H1 (cell line): ENCODE measurements around the gene DOCK3. TPM values are rescaled to one million over a fixed set of nuclear protein-coding genes. Genes with fewer than 3 reads are reported as not detected.

ENCODE experiments used
- CTCF ChIA-PET: fragments of 300-600 bp; sonication (Branson Sonifier 250); formaldehyde crosslinking; loops from one replicate; lab custom pipeline; 2021; ENCODE audit not compliant: partially characterized antibody; lab: Charles Lee
- POLR2A ChIA-PET: fragments of 300-600 bp; sonication (Branson Sonifier 250); formaldehyde crosslinking; loops from one replicate; lab custom pipeline; 2021; ENCODE audit warnings: inconsistent platforms; ENCODE audit not compliant: partially characterized antibody; lab: Charles Lee
- DNase-seq, 2 experiments: peaks; one replicate each; pipeline versions ENCODE4 v3.0.0 to v3.0.0-alpha.2; 2010 to 2022; ENCODE audit warnings: low spot score in 2 of 2, low read depth in 1 of 2, mixed read lengths in 1 of 2
- FAIRE-seq: peaks from 2 replicates; lab custom pipeline; 2011; peaks lifted over from hg19 to GRCh38; lab: Jason Lieb, UNC
- H2AFZ ChIP-seq: 2 replicates; pipeline ENCODE4 v1.8.1; 2012; ENCODE audit warnings: low read length, inconsistent platforms
- H2AK5ac ChIP-seq: 2 replicates; pipeline ENCODE4 v1.6.1; 2013; ENCODE audit warnings: low read depth, low read length
- H2BK120ac ChIP-seq: replicated peaks from 2 replicates; pipeline ENCODE3; 2013; ENCODE audit warnings: low read depth, low read length, inconsistent platforms
- H2BK12ac ChIP-seq: 2 replicates; pipeline ENCODE4 v1.6.1; 2013; ENCODE audit warnings: low read depth, low read length
- H2BK15ac ChIP-seq: 2 replicates; pipeline ENCODE4 v1.6.1; 2013; ENCODE audit warnings: low read length
- H2BK20ac ChIP-seq: 2 replicates; pipeline ENCODE4 v1.6.1; 2013; ENCODE audit warnings: low read length
- H2BK5ac ChIP-seq: 2 replicates; pipeline ENCODE4 v1.6.1; 2013; ENCODE audit warnings: low read depth, low read length
- H3K14ac ChIP-seq: 2 replicates; pipeline ENCODE4 v1.6.1; 2013; ENCODE audit warnings: inconsistent platforms; ENCODE audit not compliant: insufficient read length
- H3K18ac ChIP-seq: 2 replicates; pipeline ENCODE4 v1.6.1; 2013; ENCODE audit warnings: low read length; ENCODE audit errors: extremely low read depth
- H3K23ac ChIP-seq: 2 replicates; pipeline ENCODE4 v1.6.1; 2013; ENCODE audit warnings: inconsistent platforms; ENCODE audit not compliant: insufficient read length
- H3K23me2 ChIP-seq: 2 replicates; pipeline ENCODE4 v1.6.1; 2013; ENCODE audit warnings: low read depth, low read length
- H3K27ac ChIP-seq: 2 replicates; pipeline ENCODE4 v1.6.1; 2011; ENCODE audit warnings: low read depth, low read length, inconsistent platforms
- H3K27me3 ChIP-seq, 4 experiments: replicated peaks in 1 of 4; 1 replicate in 1 of 4; 2 replicates in 3 of 4; pipeline versions ENCODE4 v1.6.1 to v1.8.1; 2011 to 2013; ENCODE audit warnings: low read length in 3 of 4, mild to moderate bottlenecking in 3 of 4, inconsistent platforms in 2 of 4, mixed read lengths in 2 of 4, moderate library complexity in 1 of 4; ENCODE audit not compliant: control insufficient read depth in 3 of 4, insufficient read depth in 3 of 4; ENCODE audit errors: extremely low read depth in 1 of 4
- H3K36me3 ChIP-seq, 4 experiments: 2 replicates each; pipeline versions ENCODE4 v1.6.1 to v1.8.1; 2011 to 2013; ENCODE audit warnings: mild to moderate bottlenecking in 4 of 4, low read length in 3 of 4, moderate library complexity in 2 of 4, control low read depth in 1 of 4, inconsistent platforms in 1 of 4; ENCODE audit not compliant: insufficient read depth in 4 of 4, control insufficient read depth in 2 of 4
- H3K4ac ChIP-seq: replicated peaks from 2 replicates; pipeline ENCODE3; 2013; ENCODE audit warnings: low read length, low read depth, mixed read lengths, inconsistent platforms; ENCODE audit not compliant: insufficient read length
- H3K4me1 ChIP-seq, 4 experiments: replicated peaks in 1 of 4; 1 replicate in 1 of 4; 2 replicates in 3 of 4; pipeline versions ENCODE4 v1.6.1 to v1.8.1; 2011 to 2013; ENCODE audit warnings: low read length in 3 of 4, inconsistent platforms in 2 of 4, mixed read lengths in 1 of 4; ENCODE audit not compliant: insufficient read depth in 4 of 4, control insufficient read depth in 3 of 4
- H3K4me2 ChIP-seq, 2 experiments: 2 replicates each; pipeline versions ENCODE4 v1.6.1 to v1.8.1; 2011 to 2013; ENCODE audit warnings: low read depth in 2 of 2, low read length in 2 of 2, control low read depth in 1 of 2, inconsistent platforms in 1 of 2, mild to moderate bottlenecking in 1 of 2; ENCODE audit not compliant: insufficient read depth in 1 of 2
- H3K4me3 ChIP-seq, 4 experiments: fragments of 200-600, 300-600 bp in 1 of 4; sonication (generic), shearing (Covaris generic), sonication (Bioruptor Twin) in 1 of 4; 2 replicates each; pipeline versions ENCODE4 v1.5.1 to v1.8.1; 2011 to 2016; ENCODE audit warnings: low read length in 4 of 4, low read depth in 3 of 4, control low read depth in 2 of 4, inconsistent platforms in 2 of 4, mild to moderate bottlenecking in 2 of 4, mixed read lengths in 1 of 4, moderate library complexity in 1 of 4; ENCODE audit not compliant: insufficient read depth in 2 of 4; ENCODE audit errors: extremely low read depth in 1 of 4
- H3K56ac ChIP-seq: replicated peaks from 2 replicates; pipeline ENCODE3; 2013; ENCODE audit warnings: low read depth, mild to moderate bottlenecking, mixed read lengths, low read length, inconsistent platforms; ENCODE audit not compliant: insufficient read length
- H3K79me1 ChIP-seq: 2 replicates; pipeline ENCODE4 v1.6.1; 2013; ENCODE audit warnings: low read depth, low read length, control low read depth
- H3K79me2 ChIP-seq, 2 experiments: 2 replicates each; pipeline versions ENCODE4 v1.6.1 to v1.8.1; 2012 to 2013; ENCODE audit warnings: low read length in 2 of 2, mild to moderate bottlenecking in 2 of 2, inconsistent platforms in 1 of 2; ENCODE audit not compliant: insufficient read depth in 2 of 2, control insufficient read depth in 1 of 2
- H3K9ac ChIP-seq, 4 experiments: replicated peaks in 1 of 4; 1 replicate in 1 of 4; 2 replicates in 3 of 4; pipeline versions ENCODE4 v1.6.1 to v1.8.1; 2011 to 2013; ENCODE audit warnings: low read depth in 3 of 4, low read length in 3 of 4, control low read depth in 2 of 4, mild to moderate bottlenecking in 2 of 4, moderate library complexity in 2 of 4, inconsistent platforms in 1 of 4; ENCODE audit errors: extremely low read depth in 1 of 4
- H3K9me3 ChIP-seq, 2 experiments: 2 replicates each; pipeline versions ENCODE4 v1.6.1 to v1.8.1; 2012 to 2013; ENCODE audit warnings: mild to moderate bottlenecking in 2 of 2, moderate library complexity in 2 of 2, control low read depth in 1 of 2, inconsistent platforms in 1 of 2, low read depth in 1 of 2, low read length in 1 of 2, mixed read lengths in 1 of 2; ENCODE audit not compliant: insufficient read depth in 2 of 2
- H4K20me1 ChIP-seq, 2 experiments: replicated peaks in 1 of 2; 2 replicates each; pipeline versions ENCODE3 to v1.8.1; 2011 to 2013; ENCODE audit warnings: inconsistent platforms in 2 of 2, low read length in 2 of 2, mild to moderate bottlenecking in 1 of 2; ENCODE audit not compliant: insufficient read depth in 2 of 2, control insufficient read depth in 1 of 2
- H4K5ac ChIP-seq: 2 replicates; pipeline ENCODE4 v1.6.1; 2013; ENCODE audit warnings: low read length, low read depth, mixed read lengths, inconsistent platforms; ENCODE audit not compliant: insufficient read length
- H4K8ac ChIP-seq: 2 replicates; pipeline ENCODE4 v1.8.0; 2013; ENCODE audit warnings: mild to moderate bottlenecking, moderate library complexity, low read length, inconsistent platforms; ENCODE audit not compliant: insufficient read depth; ENCODE audit errors: extremely low read depth
- H4K91ac ChIP-seq: replicated peaks from 2 replicates; pipeline ENCODE3; 2013; ENCODE audit warnings: low read length, mixed read lengths, inconsistent platforms; ENCODE audit not compliant: insufficient read length
- ASH2L ChIP-seq: fragments of 200-600, 300-600 bp; sonication (generic); IDR thresholded peaks from one replicate; pipeline ENCODE4 v1.7.1; 2017; ENCODE audit warnings: low read length
- CBX8 ChIP-seq: fragments of 300-800, 300-1000 bp; sonication (generic); IDR thresholded peaks from 2 replicates; pipeline ENCODE4 v1.7.1; 2016; ENCODE audit warnings: low read depth, low read length, borderline replicate concordance
- CHD1 ChIP-seq: IDR thresholded peaks from 2 replicates; pipeline ENCODE4 v1.6.1; 2012; ENCODE audit warnings: low read depth, low read length, improper control_type of control experiment
- JUN ChIP-seq: IDR thresholded peaks from 2 replicates; pipeline ENCODE4 v1.6.1; 2011; ENCODE audit warnings: low read depth, mild to moderate bottlenecking, improper control_type of control experiment, low read length
- RNF2 ChIP-seq: fragments of 200-900, 300-1000 bp; sonication (generic); IDR thresholded peaks from 2 replicates; pipeline ENCODE4 v1.7.1; 2016; ENCODE audit warnings: borderline replicate concordance, low read depth, mild to moderate bottlenecking, antibody characterized with exemption, low read length; ENCODE audit not compliant: poor library complexity, severe bottlenecking; ENCODE audit errors: missing control alignments
- WGBS, 2 experiments: shearing (Covaris generic) in 1 of 2; methylation state at CpG; one replicate each; pipeline versions ENCODE4 v1.1.6 to v1.1.7; 2013 to 2015; ENCODE audit warnings: low lambda C conversion rate in 2 of 2, mixed read lengths in 2 of 2, inconsistent platforms in 1 of 2, low coverage in 1 of 2, missing lambda C conversion rate in 1 of 2; ENCODE audit not compliant: insufficient replicate concordance in 2 of 2, insufficient coverage in 1 of 2, insufficient read length in 1 of 2; ENCODE audit errors: extremely low coverage in 1 of 2, missing lambda C conversion rate in 1 of 2; 5-methylcytosine and 5-hydroxymethylcytosine counted together
- polyA plus RNA-seq, 7 experiments: library from polyadenylated mRNA; depleted of rRNA in 3 of 7; stranded (reverse) in 5 of 7; unstranded in 2 of 7; fragments of >200 nt in 5 of 7; fragments of 200-250 nt in 2 of 7; gene quantifications; 1 replicate in 5 of 7; 2 replicates in 1 of 7; 4 replicates in 1 of 7; pipeline versions ENCODE4 v1.2.1 to v1.2.3, GENCODE V29; 2011 to 2013; ENCODE audit warnings: missing spikeins in 2 of 7, mixed read lengths in 2 of 7
- total RNA-seq: library from RNA; stranded (reverse); fragmentation: NEBNext Ultra II Directional; extraction: Animal tissue kit (Norgen Biotek cat#: 25700); gene quantifications from 2 replicates; pipeline ENCODE4 v1.2.1, GENCODE V29; 2021

DOCK3 gene
- total and polyA plus RNA-seq, 2 of the 8 experiments (the other 6 are each of a cell fraction or from before 2014, with no cell fraction given), result 2.7 to 5.0 TPM

DNA sequence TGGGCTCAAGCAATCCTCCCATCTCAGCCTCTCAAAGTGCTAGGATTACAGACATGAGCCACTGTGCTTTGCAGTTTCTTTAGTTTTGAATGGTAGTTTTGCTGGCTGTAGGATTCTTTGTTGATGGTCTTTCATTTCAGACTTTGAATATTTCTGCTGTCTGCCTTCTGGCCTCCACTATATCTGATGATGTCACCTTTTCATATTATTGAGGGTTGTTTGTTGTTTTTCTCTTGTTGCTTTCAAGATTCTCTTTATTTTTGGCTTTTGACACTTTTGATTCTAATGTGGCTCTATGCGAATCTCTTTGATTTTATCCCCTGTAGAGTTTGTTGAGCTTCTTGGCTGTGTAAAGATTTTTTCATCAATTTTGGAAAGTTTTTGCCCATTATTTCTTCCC lies 631.4 kb downstream of the DOCK3 start:
- Histone ChIP-seq H2AFZ (no peak overlapping the region), H2BK15ac (no peak overlapping the region), H3K18ac (no peak overlapping the region), H3K14ac (no peak overlapping the region), H3K23me2 (no peaks in the 10 kb centered on the region; the same call in 1 of the 2 replicates), H3K23ac (no peak overlapping the region), H2BK120ac (no peak overlapping the region), H3K9ac (no peak overlapping the region), H3K4me2 (no peak overlapping the region), H3K27ac (no peak overlapping the region), H2BK12ac (no peak overlapping the region), H3K4ac (no peak overlapping the region), H3K4me1 (peaks cover 0 to 4% (median 0%) of the 10 kb centered on the region in 4 experiments; a peak in 2 of 7 replicates), H4K8ac (no peak overlapping the region), H2BK5ac (no peak overlapping the region), H3K79me2 (no peaks in the 10 kb centered on the region), H3K9me3 (no peaks in the 10 kb centered on the region), H4K91ac (no peak overlapping the region), H3K56ac (no peak overlapping the region), H3K4me3 (no peak overlapping the region), H3K79me1 (no peaks in the 10 kb centered on the region), H2BK20ac (no peak overlapping the region), H4K5ac (no peak overlapping the region), H3K27me3 (no peaks in the 10 kb centered on the region), H3K36me3 (peaks cover 0 to 3% (median 0%) of the 10 kb centered on the region in 4 experiments; a peak in 1 of 8 replicates), H4K20me1 (no peaks in the 10 kb centered on the region), H2AK5ac (no peak overlapping the region)
- TF ChIP-seq CBX8, result no peak
- no peak for TF ChIP-seq ASH2L
- TF ChIP-seq RNF2, result no peak
- TF ChIP-seq CHD1, result no peak
- TF ChIP-seq JUN, result no peak
- FAIRE-seq (no peak), DNase-seq (no peak)
- ChIA-PET CTCF (interaction anchor here (1.6 kb wide), 1 partner anchor 66 kb away, joined by 4 read pairs; no protein-coding TSS in a partner anchor), POLR2A (no interaction called here)
- WGBS, 2 experiments, result 61% methylated on average over 1 of the region's 1 CpG; no CpG with 5 or more reads in 1 of the 2 experiments
